HG02970 (cell line): Measurements from ENCODE around the gene PPY.
"Not testable (repeated sequence)": the region's sequence is repeated elsewhere in the genome, so short reads cannot be mapped to it uniquely, and the experiment has no call there.

Source experiments
- ATAC-seq: cut with Tn5 transposase; IDR thresholded peaks from one replicate; pipeline ENCODE4 v1.9.1; 2021; ENCODE audit warnings: mild to moderate bottlenecking, moderate library complexity, moderate number of reproducible peaks; ENCODE audit not compliant: unreplicated experiment, low FRiP score

PPY gene, protein sequence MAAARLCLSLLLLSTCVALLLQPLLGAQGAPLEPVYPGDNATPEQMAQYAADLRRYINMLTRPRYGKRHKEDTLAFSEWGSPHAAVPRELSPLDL

GRCh38 chr17:43942051-43942685 lies at the start of gene PPY:
PPY (minus strand) TSS chr17:43942476; CDS start chr17:43941654, 822 bp downstream.
- no peak for ATAC-seq

DNA sequence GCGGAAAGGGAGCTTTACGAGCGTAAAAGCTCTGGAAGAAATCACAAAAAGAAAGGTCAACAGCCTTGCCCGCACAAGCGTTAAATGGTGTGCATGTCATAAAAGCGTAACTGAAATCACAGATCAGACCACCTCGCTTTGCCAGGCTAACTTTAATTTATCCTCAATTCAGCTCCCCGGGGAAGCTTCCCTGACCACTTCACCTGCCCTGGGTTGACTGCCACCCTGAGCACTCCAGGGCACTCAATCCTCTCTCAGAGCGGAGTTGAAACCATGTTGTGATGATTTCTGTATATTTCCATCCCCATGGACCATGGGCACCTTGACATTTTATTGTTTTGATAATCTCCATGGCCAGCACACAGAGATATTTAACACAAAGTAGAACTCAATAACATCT lies 46.0 kb upstream of the PPY start:
- no peak for ATAC-seq

- ATAC-seq = no peak
Measured at GRCh38 chr17:43987131-43988021, 45.1 kb upstream of the PPY start.

DNA sequence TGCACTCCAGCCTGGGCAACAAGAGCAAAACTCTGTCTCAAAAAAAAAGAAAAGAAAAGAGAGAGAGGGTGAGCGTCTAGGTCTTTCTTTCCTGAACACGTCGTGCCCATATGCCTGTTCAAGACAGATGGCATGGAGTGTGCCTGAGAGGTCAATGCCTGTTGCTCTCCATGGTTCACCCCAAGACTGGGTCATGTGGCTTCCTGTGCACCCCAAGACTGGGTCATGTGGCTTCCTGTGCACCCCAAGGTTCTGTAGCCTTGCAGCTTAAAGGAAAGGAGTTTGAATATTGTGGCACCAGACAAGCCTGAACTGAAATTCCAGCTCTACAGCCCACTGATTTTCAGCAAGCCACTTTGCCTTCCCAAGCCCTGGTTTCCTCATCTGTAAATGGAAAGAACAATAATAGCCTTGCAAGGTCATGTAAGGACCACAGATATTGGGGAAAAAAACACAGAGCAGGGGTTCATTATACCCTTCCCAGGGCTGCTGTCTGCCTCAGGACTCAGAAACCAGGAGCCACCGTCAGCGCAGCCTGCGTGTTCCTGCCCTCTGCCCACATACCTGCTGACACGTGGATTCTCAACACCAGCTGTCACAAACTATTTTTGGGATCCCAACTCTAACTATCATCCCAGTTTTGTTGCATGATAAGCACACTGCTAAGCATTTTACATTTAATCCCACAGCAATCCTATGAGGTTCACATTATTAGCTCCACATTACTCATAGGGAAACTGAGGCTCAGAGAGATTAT lies 44.1 kb upstream of the PPY start:
- ATAC-seq = no peak

- no peak for ATAC-seq
Measured at GRCh38 chr17:43984521-43984920, 42.2 kb upstream of the PPY start.

DNA sequence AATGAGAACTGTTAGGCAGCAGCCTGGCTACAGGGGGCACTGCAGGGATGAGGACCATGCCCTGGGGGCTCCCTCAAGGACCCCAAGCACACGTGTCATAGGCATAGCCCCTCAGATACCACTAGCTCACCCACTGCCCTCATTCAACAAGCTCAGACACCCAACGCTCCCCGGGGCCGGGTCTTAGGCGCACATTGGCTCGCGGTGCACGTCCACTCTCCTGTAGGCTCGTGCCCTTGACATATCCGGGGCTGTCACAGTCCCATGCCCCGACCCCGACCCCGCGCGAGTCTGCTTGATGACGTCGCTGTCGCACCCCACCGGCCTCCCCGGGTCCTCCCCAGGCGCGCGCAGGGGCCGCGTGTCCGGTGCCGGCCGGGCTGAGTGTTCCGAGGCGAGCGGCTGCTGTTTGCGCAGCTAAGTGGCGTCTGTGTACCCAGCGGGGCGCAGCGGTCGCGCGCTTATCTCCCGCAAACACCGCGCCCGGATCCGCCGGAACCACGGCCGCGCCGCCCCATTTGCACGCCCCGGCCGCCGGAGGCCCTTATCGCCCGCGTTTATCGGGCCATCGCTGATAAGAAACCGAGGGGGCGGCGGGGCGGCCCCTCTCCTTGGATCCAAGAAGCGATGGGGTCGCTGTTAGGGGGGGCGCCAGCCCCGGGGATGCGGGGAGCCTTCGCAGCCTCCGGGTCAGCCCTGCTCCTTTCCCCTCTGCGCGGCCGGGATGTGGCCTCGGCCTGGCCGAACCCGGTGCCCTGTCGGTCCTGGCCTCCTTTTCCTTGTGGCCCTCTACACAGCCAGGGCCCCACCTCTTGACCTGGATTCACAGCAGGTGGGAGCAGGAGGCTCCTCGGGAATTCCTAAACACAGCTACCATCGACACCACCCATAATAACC lies 41.5 kb upstream of the PPY start:
- no peak for ATAC-seq

- ATAC-seq = no peak
Measured at GRCh38 chr17:43983196-43983514, 40.9 kb upstream of the PPY start.

- no peak for ATAC-seq
Measured at GRCh38 chr17:43982171-43982570, 39.9 kb upstream of the PPY start.

DNA sequence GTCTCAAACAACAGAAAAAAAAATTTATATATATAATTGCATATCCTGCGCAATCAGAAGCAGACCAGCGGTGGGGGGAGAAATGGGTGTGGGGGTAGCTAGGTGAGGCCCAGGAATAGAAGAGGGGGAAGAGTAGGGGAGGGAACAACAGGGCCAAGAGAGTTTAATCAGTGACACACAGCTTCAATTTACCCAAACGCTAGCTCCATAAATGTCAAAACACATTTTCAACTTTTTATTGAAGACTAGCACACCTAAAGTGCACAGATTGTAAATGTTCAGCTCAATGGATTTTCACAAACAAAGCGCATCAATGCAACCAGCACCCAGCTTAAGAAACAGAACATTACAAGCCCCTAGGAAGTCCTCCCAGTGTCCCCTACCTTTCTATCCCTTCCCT lies 37.4 kb upstream of the PPY start:
- no peak for ATAC-seq

DNA sequence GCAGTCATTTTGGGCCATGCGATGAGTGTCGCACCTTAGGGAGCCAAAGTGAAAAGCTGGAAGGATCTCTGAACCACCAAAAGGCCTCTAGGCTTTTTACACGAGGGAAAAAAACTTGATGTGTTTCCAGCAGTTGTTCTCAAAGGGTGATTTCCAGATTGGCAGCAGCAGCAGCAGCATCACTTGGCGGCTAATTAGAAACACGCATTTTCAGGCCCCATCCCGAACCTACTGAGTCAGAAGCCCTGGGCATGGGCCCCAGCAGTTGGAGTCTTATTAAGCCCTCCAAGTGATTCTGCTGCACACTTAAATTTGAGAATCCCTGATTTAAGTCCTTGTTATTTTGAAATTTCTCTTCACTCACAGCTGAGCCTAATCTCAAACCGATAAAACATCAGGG lies 36.7 kb upstream of the PPY start:
- ATAC-seq = no peak

DNA sequence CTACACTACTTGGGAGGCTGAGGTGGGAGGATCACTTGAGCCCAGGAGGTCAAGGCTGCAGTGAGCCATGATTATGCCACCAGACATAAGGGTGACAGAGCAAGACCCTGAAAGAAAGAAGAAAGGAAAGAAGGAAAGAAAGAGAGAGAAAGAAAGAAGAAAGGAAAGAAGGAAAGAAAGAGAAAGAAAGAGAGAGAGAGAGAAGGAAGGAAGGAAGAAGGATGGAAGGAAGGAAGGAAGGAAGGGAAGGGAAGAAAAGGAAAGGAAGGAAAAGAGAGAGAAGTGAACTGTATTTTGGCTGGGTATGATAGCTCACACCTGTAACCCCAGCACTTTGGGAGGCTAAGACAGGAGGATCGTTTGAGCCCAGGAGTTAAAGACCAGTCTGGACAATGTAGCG lies 35.8 kb upstream of the PPY start:
- ATAC-seq = no peak

DNA sequence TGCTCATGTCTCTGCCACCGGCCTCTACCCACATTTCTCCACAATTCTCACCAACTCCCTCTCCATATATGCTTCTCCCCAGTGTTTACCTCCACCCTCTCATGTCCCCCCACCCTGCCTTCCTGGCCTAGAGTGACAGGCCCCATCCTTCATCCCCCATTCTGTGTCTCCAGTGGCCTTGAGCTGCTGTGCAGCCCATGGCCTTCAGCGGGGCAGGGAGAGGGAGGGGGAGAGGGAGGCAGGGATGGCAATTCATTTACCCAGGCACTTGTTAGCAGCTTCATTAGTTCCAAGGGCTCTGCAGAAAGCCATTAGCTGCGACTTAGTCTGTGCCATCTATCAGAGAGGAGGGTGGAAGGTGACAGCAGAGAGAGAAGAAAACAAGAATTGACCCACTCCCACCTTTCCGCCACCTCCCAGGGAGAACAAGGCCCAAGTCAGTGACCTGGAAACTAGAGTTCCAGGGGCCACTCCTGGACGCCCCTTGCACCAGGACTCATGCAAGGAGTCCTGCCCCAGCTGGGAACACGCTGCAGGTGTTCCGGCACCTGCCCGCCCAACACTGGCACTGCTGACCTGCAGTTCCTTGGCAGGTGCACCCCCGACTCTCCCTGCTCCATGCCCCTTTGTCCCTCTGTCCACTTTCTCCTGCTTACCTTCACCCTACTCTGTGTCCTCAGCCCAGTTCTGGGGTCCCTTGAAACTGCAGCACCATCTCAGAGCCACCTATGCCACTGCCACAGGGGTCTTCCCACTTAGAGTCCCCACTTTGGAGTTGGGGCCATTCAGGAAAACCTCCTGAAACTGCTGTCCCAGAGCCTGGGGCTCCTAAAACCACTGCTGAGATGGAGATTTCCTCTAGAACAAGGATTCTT lies 34.9 kb upstream of the PPY start:
- no peak for ATAC-seq

- ATAC-seq = no peak
Measured at GRCh38 chr17:43975898-43976297, 33.6 kb upstream of the PPY start.

GRCh38 chr17:43974382-43975266 lies 32.3 kb upstream of the PPY start:
- ATAC-seq = no peak

DNA sequence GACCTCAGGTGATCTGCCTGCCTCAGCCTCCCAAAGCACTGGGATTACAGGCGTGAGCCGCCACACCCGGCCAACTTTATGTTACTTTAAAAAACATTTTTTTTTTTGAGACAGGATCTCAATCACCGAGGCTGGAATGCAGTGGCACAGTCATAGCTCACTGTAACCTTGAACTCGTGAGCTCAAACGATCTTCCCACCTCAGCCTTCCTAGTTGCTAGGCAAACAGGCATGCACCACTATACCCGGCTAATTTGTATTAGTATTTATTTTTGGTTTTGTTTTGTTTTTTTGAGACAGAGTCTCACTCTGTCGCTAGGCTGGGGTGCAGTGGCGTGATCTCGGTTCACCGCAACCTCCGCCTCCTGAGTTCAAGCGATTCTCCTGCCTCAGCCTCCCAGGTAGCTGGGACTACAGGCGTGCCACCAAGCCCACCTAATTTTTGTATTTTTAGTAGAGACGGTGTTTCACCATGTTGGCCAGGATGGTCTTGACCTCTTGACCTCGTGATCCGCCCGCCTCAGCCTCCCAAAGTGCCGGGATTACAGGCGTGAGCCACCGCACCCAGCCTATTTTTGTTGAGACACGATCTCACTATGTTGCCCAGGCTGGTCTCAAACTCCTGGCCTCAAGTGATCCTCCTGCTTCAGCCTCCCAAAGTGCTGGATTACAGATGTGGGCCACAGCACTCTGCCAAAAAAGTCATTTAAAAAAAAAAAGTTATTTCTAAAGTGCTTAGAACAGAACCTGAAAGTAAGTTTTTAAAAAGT lies 30.4 kb upstream of the PPY start:
- not testable (repeated sequence) for ATAC-seq

- ATAC-seq = not testable (repeated sequence)
Measured at GRCh38 chr17:43971436-43971835, 29.2 kb upstream of the PPY start.

DNA sequence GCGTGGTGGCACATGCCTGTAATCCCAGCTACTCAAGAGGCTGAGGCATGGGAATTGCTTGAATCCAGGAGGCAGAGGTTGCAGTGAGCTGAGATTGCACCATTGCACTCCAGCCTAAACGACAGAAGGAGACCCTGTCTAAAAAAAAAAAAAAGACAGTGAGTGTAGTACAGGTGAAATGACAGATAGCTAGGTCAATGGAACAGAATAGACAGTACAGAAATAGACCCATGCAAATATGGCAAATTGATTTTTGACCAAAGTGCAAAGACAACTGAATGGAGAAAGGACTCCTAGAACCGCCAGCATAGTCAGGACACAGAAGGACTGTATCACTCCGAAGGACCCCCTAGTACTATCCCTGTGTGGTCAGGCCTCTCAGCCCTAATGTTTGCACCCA lies 28.1 kb upstream of the PPY start:
- ATAC-seq = no peak
